NCI-H187 treated with DMSO at 0.1 percent for 48 hours (cell line): ENCODE measurements around the gene RAD51.
A peak's percentile ranks its signal among the peaks of the same experiment; 100 is the strongest.

Source experiments
- DNase-seq: peaks from one replicate; lab custom pipeline; 2025; lab: John Stamatoyannopoulos, UW

RAD51 gene

DNA sequence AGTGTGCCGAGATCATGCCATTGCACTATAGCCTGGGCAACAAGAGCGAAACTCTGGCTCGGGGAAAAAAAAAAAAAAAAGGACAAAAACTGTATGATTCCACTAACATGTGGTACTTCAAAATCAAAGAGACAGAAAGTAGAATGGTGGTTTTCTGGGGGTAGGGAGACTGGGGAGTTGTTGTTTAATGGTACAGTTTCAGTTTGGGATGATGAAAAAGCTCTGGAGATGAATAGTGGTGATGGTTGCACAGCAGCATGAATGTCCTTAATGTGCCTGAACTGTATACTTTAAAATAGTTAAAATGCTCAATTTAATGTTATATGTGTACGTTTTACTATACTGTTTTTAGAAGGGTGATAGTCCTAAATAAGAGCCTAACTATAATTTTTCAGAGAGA is 27.4 kb downstream of the RAD51 start:
- no peak for DNase-seq

GRCh38 chr15:40722934-40723333 is 28.0 kb downstream of the RAD51 start:
- DNase-seq = no peak

GRCh38 chr15:40723919-40724318 is 28.9 kb downstream of the RAD51 start:
- no peak for DNase-seq

GRCh38 chr15:40731034-40731433 is 36.1 kb downstream of the RAD51 start:
- no peak for DNase-seq

DNA sequence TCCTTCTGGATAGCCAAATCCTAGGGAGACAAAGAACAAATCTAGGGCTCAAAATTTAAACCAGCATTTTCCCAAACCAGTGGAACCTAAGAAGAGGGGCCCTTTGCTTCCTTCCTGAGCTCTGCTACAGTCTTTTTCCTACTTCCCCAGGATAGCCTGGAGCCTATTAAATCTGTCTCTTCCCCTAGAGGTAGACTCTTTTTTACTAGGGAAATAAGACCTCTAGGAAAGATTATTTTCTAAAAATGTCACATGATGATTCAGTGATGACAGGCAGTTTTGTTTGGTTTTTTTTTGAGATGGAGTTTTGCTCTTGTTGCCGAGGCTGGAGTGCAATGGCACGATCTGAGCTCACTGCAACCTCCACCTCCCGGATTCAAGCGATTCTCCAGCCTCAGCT is 41.6 kb downstream of the RAD51 start:
- DNase-seq = no peak

DNA sequence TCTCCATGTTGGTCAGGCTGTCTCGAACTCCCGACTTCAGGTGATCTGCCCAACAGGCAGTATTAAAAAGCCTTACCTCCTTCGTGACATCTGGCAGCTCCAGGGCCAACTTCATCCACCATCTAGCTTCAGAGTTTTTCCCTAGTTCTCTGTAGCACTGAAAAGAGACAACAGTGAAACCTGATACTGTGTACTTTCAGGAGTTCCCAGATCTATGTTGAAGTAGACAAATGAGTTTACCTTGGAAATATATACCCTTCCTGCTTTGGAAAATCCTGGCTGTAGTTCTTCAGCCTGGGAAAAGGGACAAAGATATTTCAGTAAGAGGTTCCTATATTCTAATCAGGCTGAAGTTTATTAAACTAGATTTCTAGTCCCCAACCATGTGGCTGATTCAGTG is 42.1 kb downstream of the RAD51 start:
- DNase-seq = no peak

- no peak for DNase-seq
Observed at GRCh38 chr15:40739047-40739446, 44.1 kb downstream of the RAD51 start.

DNA sequence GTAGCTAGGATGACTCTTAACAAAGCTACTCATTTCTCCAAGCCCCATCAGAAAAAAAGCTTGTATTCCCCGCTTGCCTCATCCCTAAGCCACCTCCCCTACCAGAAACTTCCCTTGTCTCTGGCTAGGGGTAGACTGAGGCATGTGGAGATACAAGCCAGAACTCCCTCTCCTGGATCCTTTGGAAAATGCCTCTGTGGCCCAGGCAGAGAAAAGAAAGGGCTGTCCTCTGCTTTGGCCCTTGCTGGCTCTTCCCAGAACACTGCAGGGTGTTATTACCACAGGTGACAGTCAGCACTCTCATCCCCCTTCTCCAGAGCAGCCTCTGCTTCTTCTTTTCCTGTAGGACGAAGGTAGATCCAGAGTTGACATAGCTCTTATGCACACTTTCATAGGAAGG is 44.9 kb downstream of the RAD51 start:
- no peak for DNase-seq

DNA sequence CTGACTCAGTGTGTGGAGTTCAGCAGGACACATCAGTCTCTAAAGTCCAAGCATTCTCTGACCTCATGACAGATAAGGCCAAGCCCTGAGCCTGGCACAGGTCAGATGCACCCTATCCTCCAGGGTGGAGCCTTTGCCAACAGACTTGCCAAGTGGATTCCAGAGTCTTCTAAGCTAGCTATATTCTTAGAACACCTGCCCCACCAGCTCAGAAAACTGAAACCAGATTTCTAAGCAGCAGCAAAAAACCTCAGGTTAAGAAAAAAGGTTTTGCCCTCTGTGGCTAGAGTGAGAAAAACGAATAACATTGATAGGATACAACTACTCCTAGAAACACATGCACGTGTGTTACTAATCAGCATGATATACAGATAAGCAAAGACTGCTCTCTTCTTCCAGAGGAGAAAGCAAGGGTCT is 48.5 kb downstream of the RAD51 start:
- no peak for DNase-seq

DNA sequence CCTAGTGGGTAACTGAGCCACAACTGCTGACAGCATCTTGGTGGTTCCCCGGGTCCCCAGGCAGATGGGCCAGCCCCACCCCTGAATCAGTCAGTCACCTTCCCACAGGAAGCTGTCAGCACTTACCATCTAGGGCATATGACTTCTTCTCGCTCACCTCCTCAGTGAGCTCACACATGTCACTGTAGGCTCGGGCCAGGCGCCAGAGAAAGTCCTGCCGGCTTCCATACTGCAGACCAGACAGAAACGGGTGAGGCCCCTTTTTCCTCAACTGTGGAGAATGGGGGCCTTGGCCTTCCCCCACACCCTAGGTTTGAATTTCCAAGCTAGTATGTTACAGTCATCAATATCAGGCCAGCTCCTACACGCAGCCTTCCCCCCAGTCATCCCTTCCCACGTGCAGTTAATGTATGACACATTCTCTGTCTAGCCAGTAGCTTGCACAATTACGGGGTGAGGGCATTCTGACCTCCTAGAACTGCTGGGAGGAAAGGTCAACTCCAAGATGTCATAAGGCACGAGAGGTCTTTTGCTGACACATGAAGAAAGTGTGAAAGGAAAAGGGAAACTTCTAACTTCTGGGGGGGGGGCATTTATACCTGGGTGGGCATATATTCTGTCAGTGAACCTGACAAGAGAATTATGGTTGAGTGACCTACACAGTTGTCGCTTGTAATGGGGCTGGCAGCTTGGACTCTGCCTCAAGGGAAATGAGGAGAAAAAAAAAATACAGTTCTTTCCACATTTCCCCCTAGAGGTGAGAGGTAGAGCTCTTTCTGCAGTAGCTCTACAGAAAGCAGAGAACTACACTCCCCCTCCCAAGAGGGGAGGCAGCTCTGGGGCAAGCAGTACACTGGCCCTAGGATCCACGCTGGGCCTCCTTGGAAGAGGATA is 49.2 kb downstream of the RAD51 start:
- DNase-seq = no peak

DNA sequence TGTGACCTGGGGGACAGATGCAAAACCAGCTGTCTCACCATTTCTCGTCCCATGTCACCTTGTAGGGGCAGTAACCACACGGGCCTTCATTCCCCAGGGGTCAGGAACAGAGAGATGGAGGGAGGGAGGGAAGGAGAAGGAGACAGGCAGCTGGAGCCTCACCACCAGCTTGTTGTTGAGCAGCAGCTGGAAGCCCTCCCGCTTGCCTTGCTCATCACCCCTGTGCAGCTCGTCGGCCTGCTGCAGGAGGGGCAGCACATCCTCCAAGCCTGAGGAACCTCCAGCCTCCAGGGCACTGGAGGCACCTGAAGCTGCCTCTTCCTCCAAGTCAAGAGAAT is 49.8 kb downstream of the RAD51 start:
- no peak for DNase-seq

DNA sequence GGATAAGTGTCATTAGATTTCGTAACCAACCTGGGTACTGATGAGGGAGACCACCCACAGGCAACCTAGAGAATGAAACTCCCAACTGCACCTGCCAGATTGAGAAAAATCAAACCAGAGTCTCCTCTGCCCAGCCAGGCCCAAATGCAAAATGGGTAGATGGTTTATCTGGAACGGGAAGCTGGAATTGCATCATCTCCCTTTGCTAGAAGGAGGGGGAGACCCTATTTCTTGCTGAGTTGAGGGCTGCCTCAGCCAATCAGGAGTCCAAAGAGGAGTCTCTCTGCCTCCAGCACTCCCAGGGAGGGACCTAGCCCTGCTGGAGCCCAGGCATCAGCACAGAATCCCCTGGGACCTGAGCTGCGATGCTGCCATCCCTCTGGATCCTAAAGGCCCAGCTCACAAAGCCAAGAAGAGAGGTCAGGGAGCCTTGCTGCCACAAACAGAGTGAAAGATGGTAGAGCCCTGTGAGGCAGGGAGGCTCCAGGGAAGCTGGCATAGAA is 52.0 kb downstream of the RAD51 start:
- no peak for DNase-seq

- DNase-seq = no peak
Observed at GRCh38 chr15:40747685-40748631, 53.0 kb downstream of the RAD51 start.

GRCh38 chr15:40749151-40749630 is 54.2 kb downstream of the RAD51 start:
- no peak for DNase-seq

DNA sequence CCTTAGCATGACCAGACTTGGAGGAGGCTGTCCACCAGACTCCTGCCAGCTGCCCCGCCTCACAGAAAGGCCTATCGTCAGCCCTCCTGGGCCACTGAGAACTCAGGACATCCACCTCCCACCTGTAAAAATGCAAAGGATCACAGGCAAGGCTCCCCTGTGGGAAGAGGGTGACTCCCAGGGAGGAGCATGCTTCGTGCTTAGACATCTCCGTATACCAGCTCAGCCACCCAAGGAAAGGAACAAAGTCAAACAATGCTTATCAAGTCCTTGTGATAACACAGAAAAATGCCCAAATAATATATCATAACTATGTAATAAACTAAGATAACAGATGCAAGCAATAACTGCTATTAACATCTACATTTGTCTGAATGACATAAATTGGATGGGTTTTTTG is 55.9 kb downstream of the RAD51 start:
- no peak for DNase-seq

GRCh38 chr15:40751745-40752144 is 56.8 kb downstream of the RAD51 start:
- DNase-seq = no peak

DNA sequence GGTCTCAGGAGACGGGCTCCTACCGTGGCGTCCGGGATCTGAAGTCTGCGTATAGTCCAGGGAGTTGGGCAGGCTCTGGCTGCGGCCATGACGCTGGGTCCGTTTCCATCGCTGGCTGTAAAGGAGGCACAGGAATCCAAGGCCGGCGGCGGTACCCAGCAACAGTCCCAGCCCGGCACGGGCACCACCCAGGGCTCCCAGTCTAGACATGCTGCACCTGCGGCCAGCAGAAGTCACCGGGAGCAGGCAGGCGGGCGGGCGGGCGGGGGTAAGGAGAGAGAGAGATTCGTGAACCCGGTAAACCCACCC is 59.6 kb downstream of the RAD51 start:
- no peak for DNase-seq

DNA sequence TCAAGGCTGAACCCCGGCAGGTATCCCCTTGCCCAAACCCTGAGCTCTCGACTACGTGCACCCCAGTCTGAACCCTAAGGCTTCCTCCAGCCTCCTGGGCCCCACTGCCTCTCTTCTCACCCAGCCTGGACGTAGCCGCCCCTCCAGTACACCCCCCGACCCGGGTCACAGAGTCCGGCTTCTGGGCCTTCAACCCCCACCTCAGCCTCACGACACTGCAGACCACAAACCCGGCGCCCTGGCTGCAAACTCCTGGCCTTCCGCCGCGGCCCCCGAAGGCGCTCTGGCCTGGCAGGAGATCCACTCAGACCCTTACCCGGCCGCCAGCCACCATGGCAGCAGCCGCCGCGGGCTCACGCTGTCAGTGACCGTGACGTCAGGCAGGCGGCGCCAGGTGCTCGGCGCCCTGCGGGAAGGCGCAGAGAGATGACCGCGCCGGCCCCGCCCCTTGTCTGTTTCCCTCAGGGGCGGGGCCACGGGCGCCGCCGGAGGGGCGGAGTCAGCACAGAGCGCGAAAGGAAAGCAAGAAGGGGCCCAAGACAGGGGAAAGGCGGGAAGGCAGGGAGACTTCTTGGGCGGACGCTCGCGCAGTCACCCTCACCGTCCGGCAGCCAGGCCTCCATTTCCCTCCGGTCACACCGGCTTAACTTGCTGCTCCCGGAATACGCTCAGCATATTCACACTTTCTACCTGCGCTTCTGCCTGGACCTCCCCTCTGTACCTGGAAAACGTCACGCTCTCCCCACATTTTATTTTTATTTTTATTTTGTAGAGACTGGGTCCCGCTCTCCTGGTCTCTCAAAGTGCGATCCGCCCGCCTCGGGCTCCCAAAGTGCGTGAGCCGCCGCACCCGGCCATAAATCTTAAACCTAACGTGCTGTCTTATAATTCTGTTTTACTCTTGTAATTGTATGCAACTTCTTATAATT is 60.2 kb downstream of the RAD51 start, which contains the start of gene RMDN3:
RMDN3 (minus strand) TSS at position 372 of the 929 bp plus-strand sequence. CDS start 471 bp downstream, outside the sequence.
- peak; percentile 18 for DNase-seq

DNA sequence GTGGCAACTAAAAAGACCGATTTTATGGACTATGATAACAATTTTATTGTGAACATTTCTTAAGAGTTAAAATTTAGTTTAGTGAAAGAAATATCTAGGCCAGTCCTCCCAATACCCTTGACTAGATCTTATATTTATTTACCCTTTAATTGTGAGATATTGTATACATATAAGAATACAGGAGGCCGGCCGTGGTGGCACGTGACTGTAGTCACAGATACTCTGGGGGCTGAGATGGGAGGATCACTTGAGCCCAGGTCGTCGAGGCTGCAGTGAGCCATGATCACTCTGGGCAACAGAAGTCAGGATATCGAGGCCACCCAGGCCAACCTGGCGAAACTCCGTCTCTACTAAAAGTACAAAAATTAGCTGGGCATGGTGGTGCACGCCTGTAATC is 60.8 kb downstream of the RAD51 start:
- DNase-seq = no peak

GRCh38 chr15:40756938-40757337 is 62.0 kb downstream of the RAD51 start:
- no peak for DNase-seq

DNA sequence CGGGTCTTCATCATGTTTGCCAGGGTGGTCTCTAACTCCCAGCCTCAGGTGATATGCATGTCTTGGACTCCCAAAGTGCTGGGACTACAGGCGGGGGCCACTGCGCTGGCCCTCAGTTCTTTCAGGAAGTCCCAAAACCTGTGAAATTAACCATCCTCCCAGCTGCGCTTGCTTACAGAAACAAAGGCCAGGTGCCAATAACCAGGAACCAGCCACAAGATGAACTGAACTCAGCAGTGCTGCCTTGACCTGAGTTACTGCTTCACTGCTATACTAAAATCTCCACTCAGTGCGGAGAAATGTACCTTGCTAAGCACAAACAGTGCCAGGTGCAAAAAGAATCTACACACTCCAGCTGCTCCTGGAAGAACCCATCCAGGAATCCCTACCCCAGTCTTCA is 65.0 kb downstream of the RAD51 start:
- DNase-seq = no peak
